ENCODE results near the gene TTLL7. TPM values are rescaled to one million over a fixed set of nuclear protein-coding genes. Genes with fewer than 3 reads are reported as not detected.

Gene TTLL7
- total and polyA plus RNA-seq, 9 of the 15 experiments (the other 6 are each of a cell fraction or from before 2014, with no cell fraction given): 0.63 to 2.6 (median 1.7) TPM

- Histone ChIP-seq H3K27ac (ENCODE audit: extremely low read depth, low read depth, low read length) (no peak overlapping the region), H3K79me2 (ENCODE audit: control insufficient read depth, insufficient read depth, low read length) (no peaks in the 10 kb centered on the region), H3K9ac (ENCODE audit: insufficient read depth in 1 of 2, low read depth in 2 of 2, low read length in 2 of 2) (no peak overlapping the region), H3K9me3 (replicated peaks; ENCODE audit: control insufficient read depth, insufficient read depth, low read depth, low read length) (no peaks in the 10 kb centered on the region), H3K9me1 (ENCODE audit: control insufficient read depth, insufficient read depth, low read length) (no peaks in the 10 kb centered on the region), H3K4me3 (no peak overlapping the region), H3K4me2 (ENCODE audit: insufficient read depth, low read length) (no peak overlapping the region), H3K27me3 (ENCODE audit: control insufficient read depth in 2 of 2, insufficient read depth in 2 of 2, low read length in 2 of 2) (no peaks in the 10 kb centered on the region), H2AFZ (ENCODE audit: low read depth, low read length) (no peak overlapping the region), H4K20me1 (replicated peaks; ENCODE audit: control insufficient read depth, insufficient read depth, low read length) (no peaks in the 10 kb centered on the region), H3K4me1 (replicated peaks in 1 of 2; ENCODE audit: control insufficient read depth in 2 of 2, insufficient read depth in 2 of 2, low read length in 2 of 2) (no peaks in the 10 kb centered on the region), H3K36me3 (ENCODE audit: control insufficient read depth, insufficient read depth, low read length) (no peaks in the 10 kb centered on the region)
- no TSS peak for BruUV-seq (replicated peaks)
- in situ Hi-C loops (cut with MboI) (no loop called here), intact Hi-C loops (cut with micrococcal nuclease) (no loop called here)
- FAIRE-seq (no peak), DNase-seq (ENCODE audit: extremely low read depth in 1 of 4, low spot score in 3 of 4) (no peak), ATAC-seq (no peak)
- ChIA-PET POLR2A (no interaction called here), CTCF (ENCODE audit: low intra/inter-chr PET ratio) (no interaction called here)
- no peak for TF ChIP-seq ZNF23 (CRISPR knock-in tag; IDR thresholded peaks at IDR 0.05)
- TF ChIP-seq ETV5 (CRISPR knock-in tag; IDR thresholded peaks at IDR 0.05; ENCODE audit: low read depth): no peak
- TF ChIP-seq, protein P1, sequence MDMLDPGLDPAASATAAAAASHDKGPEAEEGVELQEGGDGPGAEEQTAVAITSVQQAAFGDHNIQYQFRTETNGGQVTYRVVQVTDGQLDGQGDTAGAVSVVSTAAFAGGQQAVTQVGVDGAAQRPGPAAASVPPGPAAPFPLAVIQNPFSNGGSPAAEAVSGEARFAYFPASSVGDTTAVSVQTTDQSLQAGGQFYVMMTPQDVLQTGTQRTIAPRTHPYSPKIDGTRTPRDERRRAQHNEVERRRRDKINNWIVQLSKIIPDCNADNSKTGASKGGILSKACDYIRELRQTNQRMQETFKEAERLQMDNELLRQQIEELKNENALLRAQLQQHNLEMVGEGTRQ (CRISPR knock-in tag; IDR thresholded peaks at IDR 0.05): no peak
- TF ChIP-seq TEAD1 (CRISPR knock-in tag; IDR thresholded peaks at IDR 0.05): no peak
- no peak for TF ChIP-seq STAG1 (CRISPR knock-in tag; IDR thresholded peaks at IDR 0.05; ENCODE audit: borderline replicate concordance)
- no peak for TF ChIP-seq EHMT2 (IDR thresholded peaks at IDR 0.05)
- no peak for TF ChIP-seq SMARCE1 (IDR thresholded peaks at IDR 0.05)
- TF ChIP-seq ZNF507 (tag; conservative IDR thresholded peaks at IDR 0.05): no peak
- TF ChIP-seq, protein P2, sequence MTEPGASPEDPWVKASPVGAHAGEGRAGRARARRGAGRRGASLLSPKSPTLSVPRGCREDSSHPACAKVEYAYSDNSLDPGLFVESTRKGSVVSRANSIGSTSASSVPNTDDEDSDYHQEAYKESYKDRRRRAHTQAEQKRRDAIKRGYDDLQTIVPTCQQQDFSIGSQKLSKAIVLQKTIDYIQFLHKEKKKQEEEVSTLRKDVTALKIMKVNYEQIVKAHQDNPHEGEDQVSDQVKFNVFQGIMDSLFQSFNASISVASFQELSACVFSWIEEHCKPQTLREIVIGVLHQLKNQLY (CRISPR knock-in tag; conservative IDR thresholded peaks at IDR 0.05): no peak
- TF ChIP-seq ZC3H11A (IDR thresholded peaks at IDR 0.05; ENCODE audit: low read depth, low read length): no peak
- TF ChIP-seq ZBTB33 (CRISPR knock-in tag; IDR thresholded peaks at IDR 0.05): no peak
- TF ChIP-seq ZNF444 (CRISPR knock-in tag; IDR thresholded peaks at IDR 0.05): no peak
- no peak for TF ChIP-seq TCF7 (IDR thresholded peaks at IDR 0.05; ENCODE audit: borderline replicate concordance)
- no peak for TF ChIP-seq CGGBP1 (CRISPR knock-in tag; IDR thresholded peaks at IDR 0.05)
- no peak for TF ChIP-seq ZNF395 (CRISPR knock-in tag; IDR thresholded peaks at IDR 0.05)
- no peak for TF ChIP-seq SP2 (IDR thresholded peaks at IDR 0.05; ENCODE audit: extremely low read depth, low read depth, low read length, poor library complexity, severe bottlenecking)
- no peak for TF ChIP-seq TRIM24 (IDR thresholded peaks at IDR 0.05)
Observed at GRCh38 chr1:83970114-83970513, 28.8 kb downstream of the TTLL7 start.
